ENCODE results near the gene ACTL7A. TPM values are rescaled to one million over a fixed set of nuclear protein-coding genes. Genes with fewer than 3 reads are reported as not detected.

ACTL7A gene
- not detected for total RNA-seq

DNA sequence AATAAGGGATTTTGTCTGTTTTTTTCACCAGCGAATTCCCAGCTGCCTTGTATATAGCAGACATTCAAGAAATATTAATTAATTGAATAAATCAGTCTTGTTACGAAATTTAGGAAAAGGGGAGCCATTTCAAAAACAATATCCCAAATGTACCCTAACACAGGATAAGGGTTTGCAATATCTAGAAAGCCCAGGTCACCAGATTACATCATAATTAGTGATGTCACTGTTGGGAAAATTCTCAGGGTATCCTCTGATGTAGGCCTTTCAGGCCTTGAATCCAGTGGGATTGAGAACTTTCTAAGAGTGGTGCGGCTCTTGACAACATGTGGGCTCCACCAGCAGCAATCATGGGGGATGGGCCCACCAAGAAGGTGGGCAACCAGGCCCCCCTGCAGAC, at the start of gene ACTL7A:
Gene ACTL7A, plus strand, starts transcription at position 270 of the 400 bp plus-strand sequence. Its CDS starts 57 bp downstream, at position 327.
- Histone ChIP-seq H3K27ac (ENCODE audit: low read depth, low read length) (no peak within 1 kb of the TSS), H3K36me3 (ENCODE audit: control insufficient read depth in 3 of 3, insufficient read depth in 3 of 3, low read length in 3 of 3) (peaks cover 0 to 1% (median 0%) of the 10 kb centered on the region in 3 donors), H3K9ac (ENCODE audit: low read depth in 1 of 3, low read length in 3 of 3) (no peak within 1 kb of the TSS), H3K27me3 (ENCODE audit: control insufficient read depth in 3 of 3, insufficient read depth in 3 of 3, low read length in 3 of 3) (no peaks in the 10 kb centered on the region), H3K4me1 (ENCODE audit: control insufficient read depth in 3 of 3, insufficient read depth in 3 of 3, low read length in 3 of 3) (no peaks in the 10 kb centered on the region), H3K9me3 (ENCODE audit: control insufficient read depth in 3 of 3, low read length in 3 of 3) (no peaks in the 10 kb centered on the region), H3K4me3 (ENCODE audit: low read length in 3 of 3) (no peak within 1 kb of the TSS)

- Histone ChIP-seq H3K27ac (ENCODE audit: low read depth, low read length) (no peak overlapping the region), H3K36me3 (ENCODE audit: control insufficient read depth in 3 of 3, insufficient read depth in 3 of 3, low read length in 3 of 3) (no peaks in the 10 kb centered on the region), H3K4me1 (ENCODE audit: control insufficient read depth in 3 of 3, insufficient read depth in 3 of 3, low read length in 3 of 3) (no peaks in the 10 kb centered on the region), H3K9ac (ENCODE audit: low read depth in 1 of 3, low read length in 3 of 3) (no peak overlapping the region), H3K9me3 (ENCODE audit: control insufficient read depth in 3 of 3, low read length in 3 of 3) (no peaks in the 10 kb centered on the region), H3K4me3 (ENCODE audit: low read length in 3 of 3) (no peak overlapping the region), H3K27me3 (ENCODE audit: control insufficient read depth in 3 of 3, insufficient read depth in 3 of 3, low read length in 3 of 3) (no peaks in the 10 kb centered on the region)
Observed at GRCh38 chr9:108812396-108813025, 49.6 kb upstream of the ACTL7A start.

DNA sequence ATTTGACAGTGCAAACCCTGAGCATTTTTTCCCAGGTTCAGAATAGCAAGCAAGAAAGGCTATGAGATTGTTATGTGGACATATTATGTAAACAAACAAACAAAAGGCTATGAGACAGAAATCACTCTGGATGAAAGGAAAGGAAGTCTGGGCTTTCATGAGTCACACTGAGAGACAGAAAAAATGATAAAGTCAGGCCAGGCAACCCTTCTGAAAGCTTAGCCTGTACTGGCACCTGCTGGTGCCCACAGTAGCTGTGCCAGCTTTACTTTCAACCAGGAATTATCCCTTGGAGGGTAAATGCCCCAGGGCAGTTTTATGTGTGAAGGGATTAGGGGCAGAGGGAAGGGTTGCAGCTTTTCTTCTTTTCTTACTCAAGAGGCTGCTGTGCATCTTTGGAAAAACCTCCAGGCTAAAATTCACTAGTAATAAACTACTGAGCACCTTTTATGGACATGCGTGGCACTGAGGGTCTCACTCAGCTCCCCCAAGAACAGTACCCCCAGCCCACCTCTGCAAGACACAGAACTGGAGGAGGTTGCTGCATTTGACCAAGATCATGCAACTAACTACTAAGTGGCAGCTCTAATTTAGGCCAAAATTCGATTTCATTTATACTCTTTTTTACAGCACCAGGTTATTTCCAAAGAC, 48.0 kb upstream of the ACTL7A start:
- no peak overlapping the region for H3K9ac ChIP-seq (ENCODE audit: low read depth in 1 of 3, low read length in 3 of 3)

GRCh38 chr9:108815156-108815555, 46.9 kb upstream of the ACTL7A start:
- H3K27ac ChIP-seq (ENCODE audit: low read depth, low read length): no peak overlapping the region

More for the DNA sequence above, 48.0 kb upstream of the ACTL7A start:
- H3K27ac ChIP-seq (ENCODE audit: low read depth, low read length): no peak overlapping the region
- H3K9me3 ChIP-seq (ENCODE audit: control insufficient read depth in 3 of 3, low read length in 3 of 3): no peaks in the 10 kb centered on the region
- H3K27me3 ChIP-seq (ENCODE audit: control insufficient read depth in 3 of 3, insufficient read depth in 3 of 3, low read length in 3 of 3): no peaks in the 10 kb centered on the region
- no peaks in the 10 kb centered on the region for H3K4me1 ChIP-seq (ENCODE audit: control insufficient read depth in 3 of 3, insufficient read depth in 3 of 3, low read length in 3 of 3)
- no peaks in the 10 kb centered on the region for H3K36me3 ChIP-seq (ENCODE audit: control insufficient read depth in 3 of 3, insufficient read depth in 3 of 3, low read length in 3 of 3)
- no peak overlapping the region for H3K4me3 ChIP-seq (ENCODE audit: low read length in 3 of 3)

DNA sequence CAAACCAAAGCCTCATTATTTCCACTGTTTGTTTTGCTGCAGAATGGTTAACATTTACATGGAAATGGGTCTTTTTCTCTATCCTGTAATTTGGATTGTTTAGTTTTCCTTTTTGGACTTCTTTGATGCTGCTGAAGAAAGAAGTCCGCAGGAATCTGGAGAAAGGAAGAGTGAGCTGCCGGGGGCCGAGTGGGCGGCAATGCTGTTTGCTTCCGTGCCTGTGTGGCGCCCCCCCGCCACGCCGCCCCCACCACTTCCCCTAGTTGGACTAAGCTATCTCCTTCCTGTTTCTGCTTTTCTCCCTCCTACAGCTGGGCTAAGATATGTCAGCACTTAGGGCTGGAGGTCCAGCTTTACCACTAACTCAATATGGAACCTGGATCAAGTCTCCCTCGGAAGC, 46.0 kb upstream of the ACTL7A start:
- no peak overlapping the region for H3K9ac ChIP-seq (ENCODE audit: low read depth in 1 of 3, low read length in 3 of 3)
- H3K4me1 ChIP-seq (ENCODE audit: control insufficient read depth in 3 of 3, insufficient read depth in 3 of 3, low read length in 3 of 3): no peaks in the 10 kb centered on the region
- H3K9me3 ChIP-seq (ENCODE audit: control insufficient read depth in 3 of 3, low read length in 3 of 3): no peaks in the 10 kb centered on the region
- H3K4me3 ChIP-seq (ENCODE audit: low read length in 3 of 3): no peak overlapping the region
- H3K27me3 ChIP-seq (ENCODE audit: control insufficient read depth in 3 of 3, insufficient read depth in 3 of 3, low read length in 3 of 3): no peaks in the 10 kb centered on the region
- no peaks in the 10 kb centered on the region for H3K36me3 ChIP-seq (ENCODE audit: control insufficient read depth in 3 of 3, insufficient read depth in 3 of 3, low read length in 3 of 3)
- no peak overlapping the region for H3K27ac ChIP-seq (ENCODE audit: low read depth, low read length)

More at GRCh38 chr9:108815156-108815555, 46.9 kb upstream of the ACTL7A start:
- Histone ChIP-seq H3K4me3 (ENCODE audit: low read length in 3 of 3) (no peak overlapping the region), H3K36me3 (ENCODE audit: control insufficient read depth in 3 of 3, insufficient read depth in 3 of 3, low read length in 3 of 3) (no peaks in the 10 kb centered on the region), H3K4me1 (ENCODE audit: control insufficient read depth in 3 of 3, insufficient read depth in 3 of 3, low read length in 3 of 3) (no peaks in the 10 kb centered on the region), H3K9me3 (ENCODE audit: control insufficient read depth in 3 of 3, low read length in 3 of 3) (no peaks in the 10 kb centered on the region), H3K9ac (ENCODE audit: low read depth in 1 of 3, low read length in 3 of 3) (no peak overlapping the region), H3K27me3 (ENCODE audit: control insufficient read depth in 3 of 3, insufficient read depth in 3 of 3, low read length in 3 of 3) (no peaks in the 10 kb centered on the region)

- H3K9me3 ChIP-seq (ENCODE audit: control insufficient read depth in 3 of 3, low read length in 3 of 3): no peaks in the 10 kb centered on the region
- no peaks in the 10 kb centered on the region for H3K4me1 ChIP-seq (ENCODE audit: control insufficient read depth in 3 of 3, insufficient read depth in 3 of 3, low read length in 3 of 3)
- no peak overlapping the region for H3K9ac ChIP-seq (ENCODE audit: low read depth in 1 of 3, low read length in 3 of 3)
- H3K4me3 ChIP-seq (ENCODE audit: low read length in 3 of 3): no peak overlapping the region
- no peaks in the 10 kb centered on the region for H3K36me3 ChIP-seq (ENCODE audit: control insufficient read depth in 3 of 3, insufficient read depth in 3 of 3, low read length in 3 of 3)
- H3K27me3 ChIP-seq (ENCODE audit: control insufficient read depth in 3 of 3, insufficient read depth in 3 of 3, low read length in 3 of 3): no peaks in the 10 kb centered on the region
- H3K27ac ChIP-seq (ENCODE audit: low read depth, low read length): no peak overlapping the region
Observed at GRCh38 chr9:108823829-108824228, 38.2 kb upstream of the ACTL7A start.

DNA sequence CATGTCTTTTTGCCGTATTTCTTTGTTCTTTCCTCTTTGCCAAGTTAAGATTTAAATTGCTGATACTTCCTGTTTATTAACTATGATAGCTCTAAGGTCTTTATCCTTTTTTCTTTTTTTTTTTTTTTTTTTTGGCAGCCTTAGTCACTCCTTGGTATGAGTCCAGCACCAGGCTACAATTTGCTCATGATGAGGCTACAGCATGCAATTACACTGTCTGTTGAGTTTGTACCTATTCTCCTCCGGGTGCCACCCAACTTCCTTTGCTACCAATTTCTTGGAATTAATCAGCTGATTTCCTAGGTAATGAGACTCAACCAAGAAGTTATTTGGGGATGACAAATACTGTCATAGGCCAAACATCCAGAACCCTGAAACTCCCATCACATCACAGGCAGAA, 31.8 kb upstream of the ACTL7A start:
- no peaks in the 10 kb centered on the region for H3K36me3 ChIP-seq (ENCODE audit: control insufficient read depth in 3 of 3, insufficient read depth in 3 of 3, low read length in 3 of 3)
- H3K9me3 ChIP-seq (ENCODE audit: control insufficient read depth in 3 of 3, low read length in 3 of 3): no peaks in the 10 kb centered on the region
- H3K4me3 ChIP-seq (ENCODE audit: low read length in 3 of 3): no peak overlapping the region
- H3K4me1 ChIP-seq (ENCODE audit: control insufficient read depth in 3 of 3, insufficient read depth in 3 of 3, low read length in 3 of 3): no peaks in the 10 kb centered on the region
- no peak overlapping the region for H3K27ac ChIP-seq (ENCODE audit: low read depth, low read length)
- no peak overlapping the region for H3K9ac ChIP-seq (ENCODE audit: low read depth in 1 of 3, low read length in 3 of 3)
- H3K27me3 ChIP-seq (ENCODE audit: control insufficient read depth in 3 of 3, insufficient read depth in 3 of 3, low read length in 3 of 3): peaks cover 0 to 4% (median 0%) of the 10 kb centered on the region in 3 donors

- Histone ChIP-seq H3K27ac (ENCODE audit: low read depth, low read length) (no peak overlapping the region), H3K9me3 (ENCODE audit: control insufficient read depth in 3 of 3, low read length in 3 of 3) (no peaks in the 10 kb centered on the region), H3K36me3 (ENCODE audit: control insufficient read depth in 3 of 3, insufficient read depth in 3 of 3, low read length in 3 of 3) (no peaks in the 10 kb centered on the region), H3K27me3 (ENCODE audit: control insufficient read depth in 3 of 3, insufficient read depth in 3 of 3, low read length in 3 of 3) (peaks cover 0 to 4% (median 0%) of the 10 kb centered on the region in 3 donors), H3K9ac (ENCODE audit: low read depth in 1 of 3, low read length in 3 of 3) (no peak overlapping the region), H3K4me3 (ENCODE audit: low read length in 3 of 3) (no peak overlapping the region), H3K4me1 (ENCODE audit: control insufficient read depth in 3 of 3, insufficient read depth in 3 of 3, low read length in 3 of 3) (no peaks in the 10 kb centered on the region)
Observed at GRCh38 chr9:108831496-108832178, 30.4 kb upstream of the ACTL7A start.

GRCh38 chr9:108832179-108832500, 29.9 kb upstream of the ACTL7A start:
- peaks cover 0 to 4% (median 0%) of the 10 kb centered on the region in 3 donors for H3K27me3 ChIP-seq (ENCODE audit: control insufficient read depth in 3 of 3, insufficient read depth in 3 of 3, low read length in 3 of 3)
- H3K4me3 ChIP-seq (ENCODE audit: low read length in 3 of 3): no peak overlapping the region
- H3K27ac ChIP-seq (ENCODE audit: low read depth, low read length): no peak overlapping the region
- H3K9me3 ChIP-seq (ENCODE audit: control insufficient read depth in 3 of 3, low read length in 3 of 3): no peaks in the 10 kb centered on the region
- no peak overlapping the region for H3K9ac ChIP-seq (ENCODE audit: low read depth in 1 of 3, low read length in 3 of 3)
- H3K36me3 ChIP-seq (ENCODE audit: control insufficient read depth in 3 of 3, insufficient read depth in 3 of 3, low read length in 3 of 3): no peaks in the 10 kb centered on the region
- no peaks in the 10 kb centered on the region for H3K4me1 ChIP-seq (ENCODE audit: control insufficient read depth in 3 of 3, insufficient read depth in 3 of 3, low read length in 3 of 3)
